Measurements from ENCODE around the gene HPS4. TPM values are rescaled to one million over a fixed set of nuclear protein-coding genes. Genes with fewer than 3 reads are reported as not detected.
"Not testable (repeated sequence)": the region's sequence is repeated elsewhere in the genome, so short reads cannot be mapped to it uniquely, and the experiment has no call there.

The HPS4 gene
- total RNA-seq, 1 experiment from 2014 or later: 46.1 TPM

DNA sequence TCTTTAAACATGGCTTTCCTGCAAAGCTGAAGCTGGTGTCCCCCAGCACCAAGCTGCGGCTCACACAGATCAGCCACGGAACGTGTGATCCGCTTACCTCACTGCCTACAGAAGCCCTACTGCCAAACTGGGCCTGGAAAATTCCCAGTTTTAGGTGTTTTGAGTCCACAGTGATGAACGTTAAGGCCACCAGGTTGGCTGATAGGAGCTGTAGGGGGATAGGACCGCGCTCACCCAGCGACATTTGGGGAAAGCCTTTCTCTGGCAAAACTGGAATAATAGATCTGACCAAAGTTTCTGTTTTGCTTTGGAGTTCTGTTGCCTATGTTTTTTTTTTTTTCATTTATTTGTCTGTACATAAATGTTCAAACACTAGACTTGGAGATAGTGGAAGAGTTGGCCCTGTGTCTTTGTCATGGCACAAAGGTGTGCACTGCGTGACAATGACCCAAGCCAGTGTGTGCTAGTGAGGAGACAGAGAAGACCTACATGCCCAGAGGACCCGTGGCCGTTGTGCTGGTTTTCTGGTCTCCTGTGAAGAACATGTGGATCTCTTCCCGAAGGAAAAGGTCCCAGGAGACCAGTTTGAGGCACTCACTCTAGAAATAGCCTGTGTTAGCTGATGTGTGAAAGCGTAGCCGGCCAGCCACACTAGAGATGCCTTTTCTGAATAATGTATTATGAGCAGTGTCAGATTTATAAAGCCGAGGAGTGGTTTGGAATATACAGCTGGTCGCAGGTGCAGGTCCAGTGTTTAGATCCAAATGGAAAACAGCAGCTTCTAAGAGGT lies 39.5 kb downstream of the HPS4 start:
- H3K79me2 ChIP-seq (ENCODE audit: low read length): peaks cover 25% of the 10 kb centered on the region
- no peak overlapping the region for H2AFZ ChIP-seq (ENCODE audit: low read length)
- no peak overlapping the region for H3K4me3 ChIP-seq (ENCODE audit: low read length)
- H3K4me1 ChIP-seq (ENCODE audit: low read length): no peaks in the 10 kb centered on the region
- H3K27me3 ChIP-seq (ENCODE audit: low read length): no peaks in the 10 kb centered on the region
- H3K4me2 ChIP-seq (ENCODE audit: low read depth, low read length, poor library complexity, severe bottlenecking): no peak overlapping the region
- H3K9ac ChIP-seq (ENCODE audit: low read length): no peak overlapping the region
- H3K27ac ChIP-seq (ENCODE audit: low read length): no peak overlapping the region
- peaks cover 13% of the 10 kb centered on the region for H3K36me3 ChIP-seq (ENCODE audit: insufficient read depth, low read length)
- H3K9me2 ChIP-seq (replicated peaks; ENCODE audit: insufficient read depth, low read length): no peaks in the 10 kb centered on the region
- H4K20me1 ChIP-seq (ENCODE audit: insufficient read depth, low read depth, low read length): peaks cover 12% of the 10 kb centered on the region; the same call in 1 of the 2 replicates
- H3K9me3 ChIP-seq (ENCODE audit: low read length): no peaks in the 10 kb centered on the region
- no peak for DNase-seq

DNA sequence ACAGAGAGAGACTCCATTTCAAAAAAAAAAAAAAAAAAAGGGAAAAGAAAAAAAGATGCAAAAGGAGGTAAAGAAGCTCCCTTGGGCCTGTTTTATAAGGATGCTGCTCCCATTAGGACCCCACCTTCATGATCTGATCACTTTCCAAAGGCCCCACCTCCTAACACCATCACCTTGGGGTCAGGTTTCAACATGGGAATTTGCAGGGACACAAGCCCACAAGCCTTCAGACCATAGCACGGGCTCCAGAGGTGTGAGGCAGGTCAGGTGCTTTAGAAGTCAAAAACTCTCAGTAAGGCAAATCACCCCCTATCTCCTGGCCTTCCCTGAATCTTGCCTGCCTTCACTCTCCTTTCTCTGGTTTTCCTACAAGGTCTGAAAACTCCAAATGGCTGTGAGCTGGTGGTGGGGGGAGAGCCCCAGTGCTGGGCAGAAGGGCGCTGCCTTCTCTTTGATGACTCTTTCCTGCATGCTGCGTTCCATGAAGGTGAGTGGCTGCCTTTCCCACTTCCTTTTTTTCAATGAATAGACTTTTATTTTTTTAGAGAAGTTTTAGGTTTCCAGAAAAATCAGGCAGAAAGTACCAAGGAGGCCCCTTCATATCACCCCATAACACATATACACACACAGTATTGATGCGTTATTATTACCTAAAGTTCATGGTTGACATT lies 41.4 kb downstream of the HPS4 start:
- H3K4me3 ChIP-seq (ENCODE audit: low read length): no peak overlapping the region
- no peak overlapping the region for H3K9ac ChIP-seq (ENCODE audit: low read length)
- H3K9me2 ChIP-seq (replicated peaks; ENCODE audit: insufficient read depth, low read length): no peaks in the 10 kb centered on the region
- H4K20me1 ChIP-seq (ENCODE audit: insufficient read depth, low read depth, low read length): peaks cover 17% of the 10 kb centered on the region; the same call in 1 of the 2 replicates
- no peak for DNase-seq
- no peak overlapping the region for H3K4me2 ChIP-seq (ENCODE audit: low read depth, low read length, poor library complexity, severe bottlenecking)
- no peaks in the 10 kb centered on the region for H3K9me3 ChIP-seq (ENCODE audit: low read length)
- H3K4me1 ChIP-seq (ENCODE audit: low read length): no peaks in the 10 kb centered on the region
- peaks cover 13% of the 10 kb centered on the region for H3K36me3 ChIP-seq (ENCODE audit: insufficient read depth, low read length)
- peaks cover 40% of the 10 kb centered on the region for H3K79me2 ChIP-seq (ENCODE audit: low read length)
- no peak overlapping the region for H3K27ac ChIP-seq (ENCODE audit: low read length)
- no peaks in the 10 kb centered on the region for H3K27me3 ChIP-seq (ENCODE audit: low read length)
- H2AFZ ChIP-seq (ENCODE audit: low read length): no peak overlapping the region

DNA sequence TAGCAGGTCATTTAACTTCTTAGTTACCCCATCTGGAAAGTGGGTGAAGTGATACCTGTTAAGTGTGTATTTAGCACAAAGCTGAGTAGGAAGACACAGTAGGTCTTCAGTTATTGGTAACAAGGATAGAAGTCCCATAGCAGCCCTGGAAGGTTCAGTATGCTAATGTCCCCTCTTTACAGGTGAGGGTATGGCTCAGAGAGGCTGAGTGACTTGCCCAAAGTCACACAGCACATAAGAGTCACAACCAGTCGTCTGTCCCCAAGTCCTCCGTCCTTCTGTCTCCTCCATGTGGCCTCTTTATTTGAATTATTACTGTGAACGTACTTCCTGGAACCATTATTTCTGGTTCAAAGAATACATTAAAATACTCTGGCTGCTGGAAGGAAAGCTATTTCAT lies 44.0 kb downstream of the HPS4 start:
- Histone ChIP-seq H3K9ac (ENCODE audit: low read length) (no peak overlapping the region), H3K36me3 (ENCODE audit: insufficient read depth, low read length) (peaks cover 15% of the 10 kb centered on the region), H3K9me3 (ENCODE audit: low read length) (no peaks in the 10 kb centered on the region), H3K4me3 (ENCODE audit: low read length) (no peak overlapping the region), H4K20me1 (ENCODE audit: insufficient read depth, low read depth, low read length) (peaks cover 32% of the 10 kb centered on the region; the same call in 1 of the 2 replicates), H3K27ac (ENCODE audit: low read length) (no peak overlapping the region), H2AFZ (ENCODE audit: low read length) (no peak overlapping the region), H3K79me2 (ENCODE audit: low read length) (peaks cover 67% of the 10 kb centered on the region), H3K9me2 (replicated peaks; ENCODE audit: insufficient read depth, low read length) (no peaks in the 10 kb centered on the region), H3K4me1 (ENCODE audit: low read length) (no peaks in the 10 kb centered on the region; the same call in 1 of the 2 replicates), H3K27me3 (ENCODE audit: low read length) (no peaks in the 10 kb centered on the region), H3K4me2 (ENCODE audit: low read depth, low read length, poor library complexity, severe bottlenecking) (no peak overlapping the region)
- no peak for DNase-seq

DNA sequence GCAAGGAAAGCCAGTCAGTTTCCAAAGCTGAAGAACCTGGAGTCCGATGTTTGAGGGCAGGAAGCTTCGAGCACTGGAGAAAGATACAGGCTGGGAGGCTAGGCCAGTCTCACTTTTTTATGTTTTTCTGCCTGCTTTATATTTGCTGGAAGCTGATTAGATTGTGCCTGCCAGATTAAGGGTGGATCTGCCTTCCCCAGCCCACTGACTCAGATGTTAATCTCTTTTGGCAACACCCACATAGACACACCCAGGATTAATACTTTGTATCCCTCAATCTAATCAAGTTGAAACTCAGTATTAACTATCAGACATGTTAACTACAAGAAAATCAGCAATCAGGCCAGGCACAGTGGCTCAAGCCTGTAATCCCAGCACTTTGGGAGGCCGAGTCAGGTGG lies 44.8 kb downstream of the HPS4 start:
- H3K4me2 ChIP-seq (ENCODE audit: low read depth, low read length, poor library complexity, severe bottlenecking); H3K27me3 ChIP-seq (ENCODE audit: low read length); H3K9me2 ChIP-seq (replicated peaks; ENCODE audit: insufficient read depth, low read length); DNase-seq; H3K4me3 ChIP-seq (ENCODE audit: low read length); H3K9me3 ChIP-seq (ENCODE audit: low read length); H3K27ac ChIP-seq (ENCODE audit: low read length); H3K9ac ChIP-seq (ENCODE audit: low read length); H2AFZ ChIP-seq (ENCODE audit: low read length); H3K4me1 ChIP-seq (ENCODE audit: low read length): not testable (repeated sequence)
- Histone ChIP-seq H4K20me1 (ENCODE audit: insufficient read depth, low read depth, low read length) (peaks cover 30% of the 10 kb centered on the region; the same call in 1 of the 2 replicates), H3K79me2 (ENCODE audit: low read length) (peaks cover 74% of the 10 kb centered on the region), H3K36me3 (ENCODE audit: insufficient read depth, low read length) (peaks cover 22% of the 10 kb centered on the region)

DNA sequence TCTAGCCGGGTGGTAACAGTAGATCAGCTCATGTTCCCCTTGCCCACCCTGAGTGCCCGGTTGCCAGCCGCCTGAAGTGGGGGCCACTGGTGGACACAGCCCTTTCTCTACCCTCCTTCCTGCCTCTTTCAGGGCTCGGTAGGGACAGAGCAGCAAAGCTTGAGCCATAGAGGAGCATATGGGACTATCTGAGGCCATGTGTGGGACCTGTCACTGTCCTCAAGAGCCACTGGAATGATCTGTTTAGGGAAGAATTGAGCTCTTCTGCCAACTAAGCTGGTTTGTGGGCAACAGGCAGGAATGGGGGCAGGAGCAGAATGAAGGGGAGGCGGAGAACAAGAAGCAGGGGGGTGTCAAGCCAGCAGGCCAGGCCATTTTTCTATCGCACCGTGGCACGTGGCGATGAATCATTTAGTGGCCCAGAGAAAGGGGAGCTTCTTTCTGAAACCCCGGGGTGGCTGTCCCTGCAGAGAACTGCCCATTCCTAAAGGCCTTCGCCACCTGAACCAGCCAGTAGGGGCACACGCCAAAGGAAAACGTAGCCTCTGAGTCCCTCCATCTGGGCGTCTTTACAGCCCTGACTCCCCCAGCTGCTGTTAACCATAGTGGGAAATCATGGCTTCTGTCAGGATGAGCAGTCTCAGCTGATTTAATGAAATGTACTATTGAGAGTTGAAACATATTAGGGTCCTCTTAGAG lies 45.7 kb downstream of the HPS4 start:
- H3K36me3 ChIP-seq (ENCODE audit: insufficient read depth, low read length): peaks cover 18% of the 10 kb centered on the region; the same call in 1 of the 2 replicates
- no peak overlapping the region for H3K9ac ChIP-seq (ENCODE audit: low read length)
- peaks cover 30% of the 10 kb centered on the region; the same call in 1 of the 2 replicates for H4K20me1 ChIP-seq (ENCODE audit: insufficient read depth, low read depth, low read length)
- H3K4me3 ChIP-seq (ENCODE audit: low read length): no peak overlapping the region
- no peaks in the 10 kb centered on the region for H3K27me3 ChIP-seq (ENCODE audit: low read length)
- no peak overlapping the region for H2AFZ ChIP-seq (ENCODE audit: low read length)
- no peaks in the 10 kb centered on the region for H3K9me2 ChIP-seq (replicated peaks; ENCODE audit: insufficient read depth, low read length)
- H3K9me3 ChIP-seq (ENCODE audit: low read length): no peaks in the 10 kb centered on the region
- H3K4me2 ChIP-seq (ENCODE audit: low read depth, low read length, poor library complexity, severe bottlenecking): no peak overlapping the region
- no peaks in the 10 kb centered on the region; the same call in 1 of the 2 replicates for H3K4me1 ChIP-seq (ENCODE audit: low read length)
- no peak for DNase-seq
- H3K27ac ChIP-seq (ENCODE audit: low read length): no peak overlapping the region
- peaks cover 81% of the 10 kb centered on the region for H3K79me2 ChIP-seq (ENCODE audit: low read length)

DNA sequence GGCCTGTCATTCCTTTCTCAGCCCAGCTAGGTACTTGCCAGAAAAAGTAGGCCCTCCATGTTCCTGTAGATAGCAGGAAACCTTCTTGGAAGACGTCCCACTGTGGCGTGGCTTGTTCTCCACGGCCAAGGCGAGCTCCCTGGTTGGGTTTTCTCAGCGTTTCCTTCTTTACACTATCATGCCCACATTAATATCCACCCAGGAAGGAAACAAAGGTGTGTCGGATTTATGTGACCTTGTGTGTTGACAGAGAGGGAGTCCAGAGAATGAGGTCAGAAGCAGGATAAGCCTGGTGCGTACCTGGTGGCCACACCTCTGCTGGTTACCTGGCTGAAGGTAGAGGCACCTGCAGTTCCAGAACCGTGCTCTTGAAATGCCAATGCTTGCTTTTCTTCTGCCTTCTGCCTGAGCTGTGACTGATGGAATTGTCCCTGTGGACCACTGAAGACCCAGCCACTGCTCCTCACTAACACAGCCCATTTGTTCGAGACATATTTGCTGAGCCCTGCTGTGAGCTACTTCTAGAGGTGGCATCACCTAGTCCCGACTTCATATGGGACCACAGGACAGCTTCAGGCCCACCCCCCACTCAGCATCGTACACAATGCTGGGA lies 46.6 kb downstream of the HPS4 start:
- Histone ChIP-seq H3K9me2 (replicated peaks; ENCODE audit: insufficient read depth, low read length) (no peaks in the 10 kb centered on the region), H3K27me3 (ENCODE audit: low read length) (no peaks in the 10 kb centered on the region), H3K9me3 (ENCODE audit: low read length) (no peaks in the 10 kb centered on the region), H3K4me2 (ENCODE audit: low read depth, low read length, poor library complexity, severe bottlenecking) (no peak overlapping the region), H3K4me3 (ENCODE audit: low read length) (no peak overlapping the region), H3K36me3 (ENCODE audit: insufficient read depth, low read length) (peaks cover 17% of the 10 kb centered on the region; the same call in 1 of the 2 replicates), H3K79me2 (ENCODE audit: low read length) (peaks cover 86% of the 10 kb centered on the region), H2AFZ (ENCODE audit: low read length) (no peak overlapping the region), H3K9ac (ENCODE audit: low read length) (no peak overlapping the region), H3K27ac (ENCODE audit: low read length) (no peak overlapping the region), H3K4me1 (ENCODE audit: low read length) (no peaks in the 10 kb centered on the region; the same call in 1 of the 2 replicates), H4K20me1 (ENCODE audit: insufficient read depth, low read depth, low read length) (peaks cover 30% of the 10 kb centered on the region; the same call in 1 of the 2 replicates)
- no peak for DNase-seq

DNA sequence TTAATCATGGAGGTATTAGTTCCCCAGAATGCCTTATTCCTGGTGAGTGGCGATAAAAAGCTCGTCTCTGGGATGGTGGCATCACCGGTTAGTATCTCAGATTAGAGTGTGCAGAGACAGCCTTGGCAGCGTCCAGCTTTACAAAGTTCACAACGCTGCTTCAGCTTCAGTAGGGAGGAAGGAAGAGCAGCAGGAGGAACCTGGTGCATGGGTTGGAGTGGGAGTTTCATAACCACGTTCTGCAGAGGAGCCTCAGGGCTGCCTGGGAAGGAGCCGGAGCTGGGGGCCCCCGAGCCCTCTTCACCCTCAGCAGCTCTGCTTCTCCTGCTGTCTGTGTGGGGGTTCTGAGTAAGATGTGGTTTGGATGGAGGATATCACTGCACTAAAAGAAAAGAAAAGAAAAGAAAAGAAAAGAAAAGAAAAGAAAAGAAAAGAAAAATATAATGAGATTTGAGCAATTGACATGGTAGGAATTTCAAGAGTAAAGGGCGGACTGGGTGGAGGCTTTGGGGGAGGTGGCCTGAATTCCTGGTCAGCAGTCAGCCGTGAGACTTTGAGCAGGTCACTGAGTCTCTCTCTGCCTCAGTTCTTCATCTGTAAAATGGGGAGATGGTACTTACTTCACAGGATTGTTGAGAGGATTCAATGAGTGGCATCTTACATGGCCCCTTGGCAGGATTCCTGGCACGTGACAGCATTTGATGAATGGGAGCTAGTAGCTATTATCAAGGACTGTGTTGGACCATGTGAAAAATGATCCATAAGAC lies 48.1 kb downstream of the HPS4 start:
- Histone ChIP-seq H2AFZ (ENCODE audit: low read length) (no peak overlapping the region), H4K20me1 (ENCODE audit: insufficient read depth, low read depth, low read length) (peaks cover 33% of the 10 kb centered on the region; the same call in 1 of the 2 replicates), H3K4me1 (ENCODE audit: low read length) (peaks cover 12% of the 10 kb centered on the region), H3K4me2 (ENCODE audit: low read depth, low read length, poor library complexity, severe bottlenecking) (no peak overlapping the region), H3K4me3 (ENCODE audit: low read length) (no peak overlapping the region), H3K36me3 (ENCODE audit: insufficient read depth, low read length) (peaks cover 17% of the 10 kb centered on the region; the same call in 1 of the 2 replicates), H3K27ac (ENCODE audit: low read length) (no peak overlapping the region), H3K9me3 (ENCODE audit: low read length) (no peaks in the 10 kb centered on the region), H3K9me2 (replicated peaks; ENCODE audit: insufficient read depth, low read length) (no peaks in the 10 kb centered on the region), H3K9ac (ENCODE audit: low read length) (no peak overlapping the region), H3K27me3 (ENCODE audit: low read length) (no peaks in the 10 kb centered on the region), H3K79me2 (ENCODE audit: low read length) (peaks cover 95% of the 10 kb centered on the region)
- no peak for DNase-seq

Data from Karpas-422 (cell line).